Hepatocyte (in vitro differentiated cells): Measurements from ENCODE around the gene IP6K3.

ENCODE experiments used
- EZH2 ChIP-seq: fragments of 200-600 bp; sonication (generic); IDR thresholded peaks from 2 replicates; pipeline ENCODE4 v1.6.1; 2016; ENCODE audit warnings: antibody characterized with exemption, mild to moderate bottlenecking, borderline replicate concordance
- EZH2phosphoT487 ChIP-seq: fragments of 200-600 bp; sonication (generic); IDR thresholded peaks from one replicate; pipeline ENCODE4 v1.6.1; 2018; ENCODE audit warnings: antibody characterized with exemption, mild to moderate bottlenecking, low read depth, moderate library complexity; ENCODE audit not compliant: unreplicated experiment, severe bottlenecking
- TF ChIP-seq, protein P1 (sequence below): fragments of 200-600 bp; sonication (generic); IDR thresholded peaks from 2 replicates; pipeline ENCODE4 v1.5.1; 2016; ENCODE audit warnings: antibody characterized with exemption, mild to moderate bottlenecking; ENCODE audit not compliant: poor library complexity

DNA sequence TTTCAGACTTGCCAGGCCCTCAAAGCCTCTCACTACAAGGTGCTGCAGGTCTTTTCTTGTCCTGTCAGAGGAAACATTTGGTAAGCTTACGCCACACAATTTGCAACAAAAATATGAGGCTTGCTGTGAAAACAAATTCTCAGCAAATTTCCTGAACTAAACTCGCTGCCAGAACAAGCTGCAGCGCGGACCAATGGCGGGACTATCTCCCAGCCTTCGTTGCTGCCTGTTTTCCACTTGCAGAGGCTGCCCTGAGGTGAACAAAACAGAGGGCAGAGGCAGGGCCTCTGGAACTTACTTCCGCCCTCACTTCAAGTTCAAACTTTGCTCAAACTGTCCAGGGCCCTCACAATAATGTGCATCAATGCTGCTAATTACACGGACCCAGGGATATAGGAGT is 47.6 kb downstream of the IP6K3 start:
- TF ChIP-seq, protein P1, sequence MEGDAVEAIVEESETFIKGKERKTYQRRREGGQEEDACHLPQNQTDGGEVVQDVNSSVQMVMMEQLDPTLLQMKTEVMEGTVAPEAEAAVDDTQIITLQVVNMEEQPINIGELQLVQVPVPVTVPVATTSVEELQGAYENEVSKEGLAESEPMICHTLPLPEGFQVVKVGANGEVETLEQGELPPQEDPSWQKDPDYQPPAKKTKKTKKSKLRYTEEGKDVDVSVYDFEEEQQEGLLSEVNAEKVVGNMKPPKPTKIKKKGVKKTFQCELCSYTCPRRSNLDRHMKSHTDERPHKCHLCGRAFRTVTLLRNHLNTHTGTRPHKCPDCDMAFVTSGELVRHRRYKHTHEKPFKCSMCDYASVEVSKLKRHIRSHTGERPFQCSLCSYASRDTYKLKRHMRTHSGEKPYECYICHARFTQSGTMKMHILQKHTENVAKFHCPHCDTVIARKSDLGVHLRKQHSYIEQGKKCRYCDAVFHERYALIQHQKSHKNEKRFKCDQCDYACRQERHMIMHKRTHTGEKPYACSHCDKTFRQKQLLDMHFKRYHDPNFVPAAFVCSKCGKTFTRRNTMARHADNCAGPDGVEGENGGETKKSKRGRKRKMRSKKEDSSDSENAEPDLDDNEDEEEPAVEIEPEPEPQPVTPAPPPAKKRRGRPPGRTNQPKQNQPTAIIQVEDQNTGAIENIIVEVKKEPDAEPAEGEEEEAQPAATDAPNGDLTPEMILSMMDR: no peak
- TF ChIP-seq EZH2 (no peak), EZH2phosphoT487 (no peak)
